ENCODE data around the gene SIRT2. TPM values are rescaled to one million over a fixed set of nuclear protein-coding genes. Genes with fewer than 3 reads are reported as not detected.

The SIRT2 gene
- total and polyA plus RNA-seq, 2 of the 8 experiments (the other 6 are each of a cell fraction or from before 2014, with no cell fraction given) = 6.5 to 10.0 TPM

GRCh38 chr19:38924388-38924787 lies 25.0 kb upstream of the SIRT2 start:
- no peak overlapping the region for H3K27ac ChIP-seq (ENCODE audit: low read depth, low read length)
- no peak overlapping the region for H2BK15ac ChIP-seq (ENCODE audit: low read length)
- H4K5ac ChIP-seq (ENCODE audit: insufficient read length, low read depth, low read length) = no peak overlapping the region
- H3K23ac ChIP-seq (ENCODE audit: insufficient read length) = no peak overlapping the region
- H2BK20ac ChIP-seq (ENCODE audit: low read length) = no peak overlapping the region
- no peak overlapping the region for H3K4ac ChIP-seq (replicated peaks; ENCODE audit: insufficient read length, low read depth, low read length)
- no peak overlapping the region for H3K9ac ChIP-seq (replicated peaks in 1 of 4; ENCODE audit: extremely low read depth in 1 of 4, low read depth in 3 of 4, low read length in 3 of 4)
- ChIA-PET POLR2A (ENCODE audit: partially characterized antibody) (interaction anchor here (0.6 to 1.9 kb wide), 8 partner anchors 8 to 87 kb away, joined by 3 to 4 read pairs (median 4); partner anchors contain the start of genes CCER2, NFKBIB and SIRT2), CTCF (ENCODE audit: partially characterized antibody) (no interaction called here)
- H3K14ac ChIP-seq (ENCODE audit: insufficient read length) = no peak overlapping the region
- H3K79me2 ChIP-seq (ENCODE audit: control insufficient read depth in 1 of 2, insufficient read depth in 2 of 2, low read length in 2 of 2) = peaks cover 0 to 21% of the 10 kb centered on the region in 2 experiments; a peak in 3 of 4 replicates
- DNase-seq (ENCODE audit: low read depth in 1 of 2, low spot score in 2 of 2) (no peak), FAIRE-seq (no peak)
- H2AFZ ChIP-seq (ENCODE audit: low read length) = no peak overlapping the region
- no peak overlapping the region for H4K8ac ChIP-seq (ENCODE audit: extremely low read depth, insufficient read depth, low read length)
- no peak overlapping the region for H2AK5ac ChIP-seq (ENCODE audit: low read depth, low read length)
- no peak overlapping the region for H3K4me3 ChIP-seq (ENCODE audit: extremely low read depth in 1 of 4, insufficient read depth in 2 of 4, low read depth in 3 of 4, low read length in 4 of 4)
- H2BK12ac ChIP-seq (ENCODE audit: low read depth, low read length) = no peak overlapping the region
- no peak overlapping the region for H3K56ac ChIP-seq (replicated peaks; ENCODE audit: insufficient read length, low read depth, low read length)
- H2BK5ac ChIP-seq (ENCODE audit: low read depth, low read length) = no peak overlapping the region
- no peak overlapping the region for H3K18ac ChIP-seq (ENCODE audit: extremely low read depth, low read length)
- H2BK120ac ChIP-seq (replicated peaks; ENCODE audit: low read depth, low read length) = no peak overlapping the region
- no peak for TF ChIP-seq CHD2 (IDR thresholded peaks at IDR 0.05; ENCODE audit: low read length)
- peaks cover 8% of the 10 kb centered on the region for H3K79me1 ChIP-seq (ENCODE audit: low read depth, low read length)
- no peaks in the 10 kb centered on the region for H3K9me3 ChIP-seq (ENCODE audit: insufficient read depth in 2 of 2, low read depth in 1 of 2, low read length in 1 of 2)
- H3K27me3 ChIP-seq (replicated peaks in 1 of 4; ENCODE audit: control insufficient read depth in 3 of 4, extremely low read depth in 1 of 4, insufficient read depth in 3 of 4, low read length in 3 of 4) = no peaks in the 10 kb centered on the region
- H3K4me1 ChIP-seq (replicated peaks in 1 of 4; ENCODE audit: control insufficient read depth in 3 of 4, insufficient read depth in 4 of 4, low read length in 3 of 4) = no peaks in the 10 kb centered on the region; a peak in 1 of 7 replicates
- no peak overlapping the region for H3K4me2 ChIP-seq (ENCODE audit: insufficient read depth in 1 of 2, low read depth in 2 of 2, low read length in 2 of 2)
- peaks cover 6% of the 10 kb centered on the region; the same call in 1 of the 2 replicates for H3K23me2 ChIP-seq (ENCODE audit: low read depth, low read length)
- peaks cover 10 to 44% (median 25%) of the 10 kb centered on the region in 4 experiments for H3K36me3 ChIP-seq (ENCODE audit: control insufficient read depth in 2 of 4, insufficient read depth in 4 of 4, low read length in 3 of 4)
- no peak overlapping the region for H4K91ac ChIP-seq (replicated peaks; ENCODE audit: insufficient read length, low read length)
- H4K20me1 ChIP-seq (replicated peaks in 1 of 2; ENCODE audit: control insufficient read depth in 1 of 2, insufficient read depth in 2 of 2, low read length in 2 of 2) = peaks cover 0 to 9% of the 10 kb centered on the region in 2 experiments
- WGBS, 2 experiments (ENCODE audit: extremely low coverage in 1 of 2, insufficient coverage in 1 of 2, insufficient read length in 1 of 2, insufficient replicate concordance in 2 of 2, low coverage in 1 of 2, low lambda C conversion rate in 2 of 2, missing lambda C conversion rate in 1 of 2) = 93% methylated on average over 7 of the region's 7 CpGs; no CpG with 5 or more reads in 1 of the 2 experiments

Measured in H1 (cell line).